HG03439 (cell line): ENCODE results near the gene PRTG.
"Not testable (repeated sequence)": the region's sequence is repeated elsewhere in the genome, so short reads cannot be mapped to it uniquely, and the experiment has no call there.

Experiments used
- ATAC-seq: cut with Tn5 transposase; IDR thresholded peaks from one replicate; pipeline ENCODE4 v1.9.1; 2021; ENCODE audit warnings: mild to moderate bottlenecking, moderate library complexity; ENCODE audit not compliant: unreplicated experiment

PRTG gene

DNA sequence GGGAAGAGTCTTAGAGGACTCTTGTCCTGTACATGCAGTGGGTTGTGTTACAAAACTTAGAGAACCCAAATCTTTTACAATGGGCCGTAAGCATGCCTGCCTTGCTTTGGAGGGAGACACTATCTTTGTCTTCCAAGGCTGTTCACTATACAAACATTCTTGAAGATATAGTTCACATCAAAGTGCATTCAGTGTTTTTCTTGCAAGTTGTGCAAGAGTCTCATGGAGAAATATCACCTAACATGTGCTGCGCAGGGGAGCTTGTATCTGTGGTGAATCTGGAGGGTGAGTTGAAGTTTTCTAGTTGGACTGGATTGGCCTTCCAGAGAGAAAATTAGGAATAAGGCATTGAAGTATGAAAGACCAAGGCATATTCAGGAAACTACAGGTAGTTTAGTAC, 7.8 kb upstream of the PRTG start:
- no peak for ATAC-seq

DNA sequence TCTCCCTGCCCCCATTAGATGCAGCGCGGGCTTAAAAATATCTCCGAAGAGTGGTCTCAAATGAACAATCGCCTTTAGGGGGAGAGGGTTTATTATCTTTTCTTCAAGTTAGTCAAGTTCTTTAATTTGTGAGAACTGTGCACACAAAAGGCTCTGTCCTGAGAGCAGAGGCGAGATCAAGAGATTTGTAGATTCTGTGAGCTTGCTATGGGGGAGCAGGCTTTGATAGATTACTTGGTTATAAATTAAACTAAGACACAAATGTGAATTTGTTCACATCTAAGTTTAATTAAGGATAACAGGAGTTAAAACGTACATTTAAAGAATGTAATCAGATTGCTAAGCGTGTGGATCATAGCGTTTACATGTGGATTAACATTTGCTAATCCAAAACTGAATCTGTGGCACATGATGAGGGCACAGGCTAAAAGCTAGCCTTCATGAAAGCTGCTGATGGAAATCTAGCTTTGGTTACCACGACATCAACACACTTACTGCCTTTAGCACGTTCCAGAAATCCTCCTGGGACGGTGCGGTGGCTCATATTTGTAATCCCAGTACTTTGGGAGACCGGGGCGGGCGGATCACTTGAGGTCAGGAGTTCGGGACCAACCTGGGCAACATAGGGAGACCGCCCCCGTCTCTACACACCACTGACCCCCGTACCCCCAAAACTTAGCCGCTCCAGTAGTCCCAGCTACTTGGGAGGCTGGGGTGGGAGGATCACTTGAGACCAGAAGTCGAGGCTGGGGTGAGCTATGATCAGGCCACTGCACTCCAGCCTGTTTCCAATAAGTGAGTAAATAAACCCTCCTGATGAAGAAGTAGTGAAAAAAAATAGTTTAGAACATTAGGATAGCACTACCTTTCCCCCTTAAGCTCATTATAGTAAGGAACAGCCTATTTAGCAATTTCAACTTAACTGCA, 1.0 kb upstream of the PRTG start:
- no peak for ATAC-seq

DNA sequence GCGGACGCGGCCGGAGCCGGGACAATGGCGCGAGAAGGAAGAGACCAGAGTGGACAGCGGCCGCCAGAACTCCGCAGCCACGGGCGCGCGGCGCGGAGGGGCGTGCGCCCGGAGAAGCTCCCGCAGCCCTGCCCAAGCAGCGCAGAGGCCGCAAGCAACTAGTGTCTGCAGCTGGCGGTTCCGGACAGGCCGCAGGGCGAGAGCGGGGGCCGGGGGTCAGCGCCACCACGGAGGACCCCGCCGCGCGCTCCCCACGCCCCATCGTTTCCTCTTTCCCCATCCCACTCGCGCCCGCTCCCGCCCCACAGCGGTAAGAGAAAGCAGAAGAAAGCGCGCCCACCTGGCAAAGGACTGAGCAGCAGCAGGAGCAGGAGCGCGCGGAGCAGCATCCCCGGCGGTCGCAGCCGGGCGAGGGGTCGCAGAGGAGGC, 440 bp downstream of the PRTG start:
- no peak for ATAC-seq

DNA sequence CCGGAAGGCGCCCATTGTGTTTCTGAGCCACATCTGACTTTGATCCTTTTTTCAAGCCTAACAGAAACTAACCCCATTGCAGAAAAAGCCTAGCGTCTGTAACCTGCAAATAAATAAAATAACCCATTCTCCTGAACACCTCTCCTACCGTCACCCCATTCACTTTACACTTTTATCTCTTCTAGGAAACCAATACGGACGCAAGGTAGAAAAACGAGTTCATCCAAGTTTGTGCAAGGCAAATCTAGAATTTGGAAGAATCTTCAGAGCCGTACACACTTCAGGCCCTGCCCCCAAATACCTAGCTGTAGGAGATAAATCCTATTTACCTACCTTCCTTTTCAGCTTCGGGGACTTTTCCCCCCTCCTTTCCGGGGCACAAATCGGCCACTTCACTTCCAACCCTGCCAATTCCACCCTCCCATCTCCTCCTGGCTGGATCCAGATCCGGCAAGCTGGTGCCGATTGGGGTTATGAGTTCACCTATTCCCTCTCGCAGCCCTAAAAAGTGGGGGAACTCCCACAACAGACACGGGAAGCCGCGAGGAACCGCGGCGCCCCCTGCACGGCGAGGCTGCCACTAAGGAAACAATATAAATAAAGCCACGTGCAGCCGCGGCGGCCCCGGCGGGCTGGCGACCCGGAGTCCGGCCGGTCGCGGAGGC, 987 bp downstream of the PRTG start:
- no peak for ATAC-seq

DNA sequence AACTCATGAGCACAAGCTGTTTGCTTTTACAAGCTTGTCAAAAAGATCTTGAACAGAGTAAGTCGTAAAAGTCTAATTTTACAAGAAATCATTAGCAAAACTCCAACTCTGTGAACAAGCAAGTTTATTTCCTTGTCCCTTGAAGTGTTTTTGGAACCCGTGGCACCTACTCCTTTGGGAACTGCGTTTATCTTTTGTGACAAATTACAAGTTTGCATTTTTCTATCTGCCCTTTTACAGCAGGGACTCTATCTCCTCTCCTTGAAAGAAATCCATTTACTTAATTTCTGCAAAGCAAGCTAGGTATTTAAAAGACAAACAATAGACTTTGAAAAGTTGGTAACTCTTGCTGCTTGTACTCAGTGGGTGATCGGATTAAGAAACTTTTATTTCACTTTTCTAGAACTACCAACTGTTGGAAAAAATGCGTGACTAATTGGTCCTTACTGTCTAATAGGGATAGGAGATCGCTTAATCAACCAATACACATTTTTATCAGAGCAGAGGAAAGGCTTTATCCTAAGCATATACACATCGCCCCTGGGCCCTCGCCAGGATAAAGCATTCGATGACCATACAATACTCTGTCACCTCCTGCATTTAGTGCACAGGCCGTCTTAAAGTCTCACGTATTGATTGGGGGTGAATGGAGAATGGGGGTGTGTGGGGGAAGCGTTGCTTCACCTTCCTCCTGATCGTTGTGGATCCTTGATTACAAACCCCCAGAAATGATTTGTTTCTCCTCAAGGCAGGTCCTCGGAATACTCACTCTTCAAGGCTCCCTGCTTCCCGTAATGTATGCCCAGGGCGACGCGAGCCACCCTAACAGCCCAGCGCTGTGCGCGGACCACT, 1.7 kb downstream of the PRTG start:
- ATAC-seq, result no peak

DNA sequence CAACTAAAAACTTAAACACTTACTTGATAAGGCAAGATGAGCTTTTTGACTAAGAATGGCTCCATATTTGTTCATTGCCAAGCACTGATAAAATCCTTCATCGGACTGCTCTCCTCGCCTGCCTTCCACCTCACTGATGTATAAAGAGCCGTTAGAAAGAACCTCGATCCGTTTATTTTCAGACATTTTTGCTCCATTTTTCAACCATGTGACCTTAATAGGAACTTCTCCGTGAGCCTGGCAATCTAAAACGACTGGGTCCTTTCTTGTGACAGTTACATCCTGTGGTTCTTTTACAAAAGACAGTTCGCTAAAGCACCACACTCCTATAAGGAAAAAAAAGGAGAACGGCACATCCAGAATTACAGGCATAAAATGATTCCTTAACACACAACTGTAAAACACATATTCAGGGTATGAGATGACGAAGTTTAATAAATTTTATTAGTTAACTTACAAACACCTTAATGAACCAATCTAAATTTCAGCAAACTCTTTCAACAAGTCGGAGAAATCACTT, 2.5 kb downstream of the PRTG start:
- no peak for ATAC-seq

DNA sequence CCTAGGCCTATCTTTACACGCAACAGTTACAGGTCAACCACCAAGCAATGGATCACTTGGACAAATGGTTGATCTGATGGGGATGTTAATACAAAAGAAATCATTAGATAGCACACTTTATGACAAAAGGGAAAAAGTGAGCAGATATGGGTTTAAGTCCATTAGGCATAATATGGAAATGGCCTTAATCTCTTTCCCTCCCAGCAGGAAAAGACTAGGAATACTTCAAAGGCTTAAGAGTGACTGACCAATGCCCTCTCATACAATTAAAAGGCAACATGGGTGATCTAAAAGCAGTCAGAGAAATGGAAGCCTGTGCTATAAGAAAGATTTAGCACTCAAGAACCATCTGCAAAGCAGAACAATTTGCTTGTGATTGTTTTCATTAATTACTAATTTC, 3.3 kb downstream of the PRTG start:
- ATAC-seq, result no peak

DNA sequence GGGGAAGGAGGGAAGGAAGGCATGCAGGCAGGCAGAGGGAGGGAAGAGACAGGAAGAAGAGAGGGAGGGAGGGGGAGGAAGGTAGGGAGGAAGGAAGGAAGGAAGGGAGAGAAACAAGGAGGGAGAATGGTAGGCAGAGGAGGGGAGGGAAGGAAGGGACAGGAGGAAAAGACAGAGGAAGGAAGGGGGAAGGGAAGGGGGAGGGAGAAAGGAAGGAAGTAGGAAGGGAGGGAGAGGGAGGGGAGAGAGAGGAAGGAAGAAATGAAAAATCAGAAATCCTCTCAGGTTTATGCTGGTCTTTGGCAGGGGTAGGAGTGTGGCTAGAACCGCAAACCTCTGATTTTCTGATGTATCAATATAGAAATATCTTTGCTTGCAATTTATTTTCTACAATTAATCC, 4.2 kb downstream of the PRTG start:
- no peak for ATAC-seq

DNA sequence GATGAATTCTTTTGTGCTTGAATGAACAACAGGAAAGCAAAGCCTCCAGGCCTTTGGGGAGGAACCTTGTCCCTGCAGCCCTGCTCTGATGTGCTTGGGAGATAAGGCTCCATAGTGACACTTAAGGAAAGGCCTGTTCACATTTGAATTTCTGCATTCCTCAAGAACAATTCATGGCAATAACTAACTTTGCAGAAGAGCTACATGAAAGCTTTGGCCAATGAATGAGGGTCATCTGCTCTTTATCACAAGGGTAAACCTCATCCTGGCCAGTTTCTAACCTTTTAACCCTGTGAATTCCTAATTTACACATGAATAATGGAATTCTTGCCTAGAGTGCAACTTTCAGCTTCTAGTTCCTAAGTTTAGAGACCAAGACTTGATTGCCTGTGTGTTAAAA, 5.6 kb downstream of the PRTG start:
- no peak for ATAC-seq

DNA sequence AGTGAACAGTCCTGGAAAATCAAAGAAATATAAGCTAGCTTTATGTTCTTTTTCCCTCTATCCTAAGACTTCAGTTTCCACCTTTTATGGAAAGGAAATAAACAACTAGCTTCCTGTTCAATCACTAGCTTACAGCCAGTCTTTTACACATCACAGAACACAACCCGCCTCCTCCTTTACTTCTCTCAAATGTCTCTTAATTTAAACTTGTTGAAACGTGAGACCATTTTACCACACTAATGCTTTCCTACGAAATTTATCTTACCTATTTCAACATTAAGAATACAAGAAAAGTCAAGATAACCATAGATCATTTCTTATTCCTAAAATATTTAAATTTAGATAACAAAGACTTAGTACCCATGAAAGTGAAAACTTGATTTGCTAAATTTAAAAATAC, 6.2 kb downstream of the PRTG start:
- ATAC-seq, result no peak

DNA sequence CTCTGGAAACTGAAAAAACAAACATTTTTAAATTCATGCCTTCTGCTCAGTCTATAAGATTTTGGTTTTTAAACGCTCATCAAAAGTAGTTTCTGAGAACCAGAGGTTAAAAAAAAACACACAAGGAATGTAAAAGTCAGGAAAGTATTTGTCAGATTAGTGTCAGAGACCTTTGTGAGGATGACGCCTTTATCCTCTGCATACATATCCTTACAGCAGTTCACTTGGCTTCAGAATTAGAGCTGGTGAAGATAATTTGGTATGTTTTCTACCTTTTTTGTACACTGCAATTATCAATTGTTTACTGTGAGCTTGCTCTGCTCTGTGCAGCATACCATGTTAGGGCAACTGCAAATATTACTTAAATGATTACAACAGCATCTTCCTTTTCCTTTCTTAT, 8.3 kb downstream of the PRTG start:
- ATAC-seq, result no peak

DNA sequence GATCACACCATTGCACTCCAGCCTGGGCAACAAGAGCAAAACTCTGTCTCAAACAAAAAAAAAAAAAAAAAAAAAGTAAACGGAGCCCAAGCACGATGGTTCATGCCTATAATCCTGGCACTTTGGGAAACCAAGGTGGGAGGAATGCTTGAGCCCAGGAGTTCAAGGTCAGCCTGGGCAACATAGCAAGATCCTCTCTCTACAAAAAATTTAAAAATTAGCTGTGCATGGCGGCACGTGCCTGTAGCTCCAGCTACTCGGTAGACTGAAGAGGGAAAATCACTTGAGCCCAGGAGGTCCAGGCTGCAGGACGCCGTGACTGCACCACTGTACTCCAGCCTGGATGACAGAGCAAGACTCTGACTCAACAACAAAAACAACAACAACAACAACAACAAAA, 9.5 kb downstream of the PRTG start:
- not testable (repeated sequence) for ATAC-seq

DNA sequence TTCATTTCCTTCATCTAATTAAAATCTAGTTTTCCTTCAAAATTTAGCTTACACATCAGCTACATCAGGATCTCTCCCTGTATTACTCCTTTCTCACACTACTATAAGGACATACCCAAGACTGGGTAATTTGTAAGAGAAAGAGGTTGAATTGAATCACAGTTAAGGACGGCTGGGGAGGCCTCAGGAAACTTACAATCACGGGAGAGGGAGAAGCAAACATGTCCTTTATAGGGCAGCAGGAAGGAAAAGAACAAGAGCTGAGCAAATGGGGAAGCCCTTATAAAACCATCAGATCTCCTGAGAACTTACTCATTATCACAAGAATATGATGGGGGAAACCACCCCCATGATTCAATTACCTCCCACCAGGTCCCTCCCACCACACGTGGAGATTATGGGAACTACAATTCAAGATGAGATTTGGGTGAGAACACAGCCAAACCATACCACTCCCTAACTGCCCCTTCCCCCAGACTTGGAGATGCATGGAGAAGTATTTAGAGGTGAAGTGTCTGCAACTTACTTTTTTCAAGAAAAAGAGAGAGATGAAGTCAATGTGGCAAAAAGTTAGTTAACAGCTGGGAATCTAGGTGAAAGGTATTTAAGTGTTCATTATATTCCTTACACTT, 21.3 kb downstream of the PRTG start:
- ATAC-seq, result no peak

DNA sequence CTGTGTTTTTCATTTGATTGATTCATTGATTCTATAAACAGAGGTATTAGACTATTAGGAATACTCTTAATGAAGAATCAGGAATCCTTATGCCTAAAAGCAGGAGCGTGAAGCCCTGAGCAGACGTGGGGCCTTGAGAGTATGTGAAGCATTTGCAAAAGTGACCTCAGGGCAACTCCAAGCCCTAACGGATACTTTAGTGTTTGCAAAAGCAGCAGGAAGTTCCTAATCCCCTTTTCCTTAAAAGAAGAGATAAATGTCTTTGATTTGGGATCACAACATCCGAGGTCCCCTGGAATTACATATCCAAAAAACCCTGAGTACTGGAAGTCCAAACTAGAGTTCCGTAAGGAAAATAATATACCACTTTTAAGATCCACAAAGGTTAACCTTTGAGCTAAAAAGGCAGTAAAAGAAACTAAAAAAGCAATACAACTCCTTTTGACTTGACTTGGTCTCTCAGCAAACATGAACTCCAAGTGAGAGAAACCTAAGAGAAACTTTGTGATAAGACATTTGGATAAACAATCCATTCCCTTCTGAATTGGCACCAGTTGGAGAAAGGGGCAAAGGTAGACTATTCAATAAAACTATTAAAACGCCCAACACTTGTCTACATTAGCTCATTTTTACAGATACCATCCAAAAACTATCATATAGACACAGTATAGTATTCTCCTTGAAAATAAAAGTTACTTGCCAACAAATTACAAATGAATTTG, 27.4 kb downstream of the PRTG start:
- no peak for ATAC-seq

DNA sequence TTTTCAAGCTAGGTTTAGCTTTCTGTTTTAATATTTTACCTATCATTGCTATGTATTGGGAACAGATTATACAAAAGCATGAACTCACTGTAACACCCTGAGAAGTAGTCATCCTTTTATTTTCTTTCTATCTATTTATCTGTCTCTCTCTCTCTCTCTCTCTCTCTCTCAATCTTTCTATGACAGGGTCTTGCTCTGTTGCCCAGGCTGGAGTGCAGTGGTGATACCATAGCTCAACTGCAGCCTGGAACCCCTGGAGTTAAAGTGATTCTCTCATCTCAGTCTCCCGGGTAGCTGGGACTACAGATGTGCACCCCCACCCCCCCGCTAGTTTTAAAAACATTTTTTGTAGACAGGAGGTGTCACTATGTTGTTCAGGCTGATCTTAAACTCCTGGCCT, 28.9 kb downstream of the PRTG start:
- ATAC-seq, result no peak

DNA sequence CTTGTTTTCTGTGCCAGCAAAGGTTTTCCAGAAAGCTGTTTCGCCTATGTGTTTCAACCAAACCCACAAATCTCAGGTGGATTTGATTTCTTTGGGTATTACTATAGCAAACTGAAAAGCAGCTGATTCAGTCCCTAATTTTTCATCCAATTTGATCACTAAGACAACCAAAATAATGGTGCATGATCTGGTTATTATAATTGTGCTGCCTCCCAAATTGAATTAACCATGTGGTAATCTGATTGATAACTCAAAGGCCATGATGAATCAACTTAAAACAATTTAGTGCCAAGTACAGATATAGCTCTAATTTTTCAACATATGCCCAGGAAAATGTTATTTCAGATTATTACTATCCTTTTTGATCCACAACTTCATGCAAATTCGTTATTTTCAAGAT, 30.6 kb downstream of the PRTG start:
- no peak for ATAC-seq

DNA sequence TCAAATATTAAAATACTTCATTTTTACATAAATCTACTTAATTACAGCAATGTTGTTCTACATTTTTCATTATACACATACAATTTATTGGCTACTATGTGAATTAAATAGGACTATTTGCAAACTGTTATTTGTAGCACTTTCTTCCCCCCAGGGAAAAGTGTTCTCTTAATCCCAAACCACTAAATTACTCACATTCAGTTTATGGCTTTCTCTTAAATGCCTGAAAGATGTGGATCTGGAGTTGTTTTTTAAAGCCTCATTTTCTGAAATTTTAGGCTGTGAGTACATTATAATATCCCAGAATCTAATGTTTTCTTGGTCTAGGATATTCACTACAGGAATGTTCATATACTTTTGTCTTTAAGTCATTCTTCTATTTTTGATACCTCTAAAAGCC, 32.7 kb downstream of the PRTG start:
- ATAC-seq, result no peak

DNA sequence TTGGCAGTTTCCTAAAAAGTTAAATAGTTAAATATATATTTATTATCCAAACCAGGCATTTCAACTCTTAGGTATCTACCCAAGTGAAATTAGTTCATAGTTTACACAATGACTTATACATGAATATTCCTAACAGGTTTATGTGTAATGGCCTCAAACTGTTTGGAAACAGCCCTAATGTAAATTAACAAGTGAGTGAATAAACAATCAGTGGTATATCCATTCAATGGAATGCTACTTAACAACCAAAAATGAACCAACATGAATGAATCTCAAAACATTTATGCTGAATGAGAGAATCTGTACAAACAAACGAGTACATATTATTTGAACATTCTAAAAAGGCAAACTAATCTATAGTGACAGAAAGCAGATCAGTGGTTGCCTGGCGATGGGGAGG, 33.5 kb downstream of the PRTG start:
- ATAC-seq, result no peak

DNA sequence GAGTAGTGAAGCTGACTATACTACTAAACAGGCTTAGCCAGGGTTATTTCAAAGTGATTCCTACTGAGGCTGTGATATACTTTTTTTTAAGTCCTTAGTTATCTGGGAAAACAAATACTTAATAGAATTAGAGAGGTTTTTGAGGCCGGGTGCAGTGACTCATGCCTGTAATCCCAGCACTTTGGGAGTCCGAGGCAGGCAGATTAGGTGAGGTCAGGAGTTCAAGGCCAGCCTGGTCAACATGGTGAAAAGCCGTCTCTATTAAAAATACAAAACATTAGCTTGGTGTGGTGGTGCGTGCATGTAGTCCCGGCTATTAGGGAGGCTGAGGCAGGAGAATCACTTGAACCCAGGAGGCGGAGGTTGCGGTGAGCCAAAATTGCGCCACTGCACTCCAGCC, 34.2 kb downstream of the PRTG start:
- no peak for ATAC-seq

DNA sequence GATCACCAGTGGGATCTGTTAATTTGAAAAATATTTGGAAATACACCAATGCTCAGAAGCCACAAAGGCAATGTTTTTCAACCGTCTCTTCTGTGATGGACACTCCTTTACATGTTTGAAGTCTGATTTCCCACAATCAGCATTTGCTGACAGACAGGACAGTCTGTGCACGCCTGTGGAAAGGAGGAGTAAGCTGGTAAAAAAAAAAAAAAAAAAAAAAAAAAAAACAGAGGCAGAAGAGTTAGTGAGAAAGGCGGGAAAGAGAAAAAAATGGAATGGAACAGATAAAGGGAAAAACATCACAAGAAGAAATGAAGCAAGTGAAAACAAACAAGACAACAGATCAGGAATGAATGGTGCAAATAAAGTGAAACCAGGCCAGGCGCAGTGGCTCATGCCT, 35.0 kb downstream of the PRTG start:
- no peak for ATAC-seq
